NCI-H524 treated with DMSO at 0.1 percent for 48 hours (cell line): ENCODE data around the gene MRPL11.
A peak's percentile ranks its signal among the peaks of the same experiment; 100 is the strongest.
"Not testable (repeated sequence)": the region's sequence is repeated elsewhere in the genome, so short reads cannot be mapped to it uniquely, and the experiment has no call there.

Experiments
- DNase-seq: peaks from one replicate; lab custom pipeline; 2025; lab: John Stamatoyannopoulos, UW

Gene MRPL11

DNA sequence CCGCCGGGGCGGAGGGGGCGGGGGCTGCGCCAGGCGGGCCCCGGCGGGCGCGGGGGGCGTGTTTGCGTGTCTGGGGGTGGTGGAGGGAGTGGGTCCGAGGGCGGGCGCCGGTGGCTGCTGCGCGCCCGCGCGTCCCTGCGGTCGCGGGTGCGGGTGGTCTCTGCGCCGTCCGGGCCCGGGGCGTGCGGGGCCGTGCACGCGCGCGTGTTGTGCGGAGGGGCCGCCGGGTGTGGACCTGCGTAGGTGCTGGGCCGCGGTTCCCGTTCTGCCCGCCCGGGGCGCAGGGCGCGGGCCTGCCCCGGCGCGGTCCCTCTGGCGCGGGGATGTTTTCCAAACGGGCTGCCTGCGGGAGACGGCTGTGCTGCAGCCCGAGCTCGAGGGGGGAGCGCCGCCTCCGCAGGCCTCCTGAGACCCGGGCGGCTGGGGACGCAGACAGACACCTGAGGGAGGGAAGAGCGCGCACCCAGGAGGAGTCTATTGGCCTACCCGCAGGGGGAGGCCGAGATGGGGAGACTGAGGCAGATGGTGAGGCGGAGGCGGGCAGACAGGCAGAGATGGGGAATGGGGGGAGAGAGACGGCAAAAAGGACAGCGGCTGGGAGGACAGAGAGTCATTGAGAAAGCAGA, 28.5 kb upstream of the MRPL11 start:
- no peak for DNase-seq

DNA sequence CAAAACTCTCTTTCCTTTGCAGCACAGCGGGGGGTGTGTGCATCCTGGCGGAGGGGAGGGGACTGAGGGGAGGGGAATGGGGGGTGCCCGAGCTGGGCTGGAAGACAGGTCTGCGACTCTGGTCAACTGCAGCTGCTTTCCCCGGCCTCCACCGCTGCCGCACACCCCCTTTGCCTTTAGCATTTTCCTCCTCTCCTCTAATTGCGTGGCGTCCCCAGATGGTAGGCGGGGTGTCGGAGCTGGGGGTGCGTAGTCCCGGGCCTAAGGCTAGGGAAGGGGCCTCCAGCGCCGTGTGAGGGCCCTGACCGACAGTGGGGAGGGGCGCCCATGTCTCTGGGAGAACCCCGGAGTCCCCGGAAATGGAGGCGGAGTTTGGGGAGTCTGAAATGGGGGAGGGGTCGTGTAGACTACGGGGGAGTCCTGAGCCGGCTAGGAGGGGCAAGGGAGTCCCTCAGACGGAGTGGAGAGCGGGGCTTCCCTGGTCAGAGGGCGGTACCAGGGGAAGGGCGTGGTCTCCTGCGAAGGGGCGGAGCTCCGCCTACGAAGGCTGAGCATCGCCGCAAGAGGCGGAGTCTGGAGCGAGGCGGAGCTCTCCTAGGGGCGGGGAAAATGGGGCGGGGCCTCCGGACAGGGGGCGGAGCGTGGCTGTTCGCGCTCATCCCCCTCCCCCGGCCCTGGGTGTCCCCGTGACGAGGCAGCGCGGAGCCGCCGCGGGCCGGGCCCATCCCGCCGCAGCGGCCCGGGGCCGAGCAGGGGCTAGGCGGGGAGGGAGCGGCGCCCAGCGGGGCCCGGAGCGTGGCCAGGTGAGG, 27.8 kb upstream of the MRPL11 start, which contains the start of gene PELI3:
Gene PELI3, plus strand, starts transcription at position 681 of the 809 bp plus-strand sequence. CDS start 1,224 bp downstream, outside the sequence.
- no peak for DNase-seq

DNA sequence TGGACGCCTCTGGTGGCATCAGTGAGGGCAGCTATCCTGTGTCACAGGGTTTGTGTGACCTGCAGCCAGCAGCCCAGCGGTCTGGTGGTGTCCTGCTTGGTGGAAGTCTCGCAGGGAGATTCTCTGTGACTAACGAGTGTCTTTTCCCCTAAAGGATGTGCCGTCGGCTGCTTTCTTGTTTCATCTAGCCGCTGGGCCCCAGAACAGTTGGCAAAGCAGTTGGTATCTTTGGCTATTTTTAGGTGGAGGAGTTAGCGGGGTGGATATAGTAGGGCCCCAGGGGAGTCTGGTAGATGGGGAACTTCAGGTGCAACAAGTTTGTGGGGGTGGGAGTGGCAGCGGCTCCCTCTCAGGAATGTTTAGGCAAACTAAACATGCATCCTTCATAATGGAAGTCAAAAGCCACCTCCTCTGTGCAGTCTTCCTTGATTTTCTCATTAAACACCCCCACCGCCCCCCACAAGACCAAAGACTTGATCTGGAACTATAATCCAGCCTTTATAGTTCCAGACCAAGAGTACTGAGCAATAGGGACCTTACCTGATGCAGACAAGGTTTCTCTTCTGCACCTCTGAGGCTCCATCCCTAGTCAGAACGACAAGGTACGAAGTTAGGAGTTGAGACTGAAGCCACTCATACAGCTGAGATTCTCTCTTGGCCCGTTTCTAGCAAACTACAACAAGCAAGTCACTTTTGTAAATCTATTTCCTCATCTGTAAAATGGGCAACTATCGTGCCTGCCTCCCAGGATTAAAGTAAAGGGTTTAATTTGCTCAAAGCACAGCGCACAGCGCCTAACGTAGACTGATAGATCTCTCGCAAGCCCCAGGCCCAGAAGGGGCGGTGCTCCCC, 27.0 kb upstream of the MRPL11 start:
- DNase-seq, result no peak

DNA sequence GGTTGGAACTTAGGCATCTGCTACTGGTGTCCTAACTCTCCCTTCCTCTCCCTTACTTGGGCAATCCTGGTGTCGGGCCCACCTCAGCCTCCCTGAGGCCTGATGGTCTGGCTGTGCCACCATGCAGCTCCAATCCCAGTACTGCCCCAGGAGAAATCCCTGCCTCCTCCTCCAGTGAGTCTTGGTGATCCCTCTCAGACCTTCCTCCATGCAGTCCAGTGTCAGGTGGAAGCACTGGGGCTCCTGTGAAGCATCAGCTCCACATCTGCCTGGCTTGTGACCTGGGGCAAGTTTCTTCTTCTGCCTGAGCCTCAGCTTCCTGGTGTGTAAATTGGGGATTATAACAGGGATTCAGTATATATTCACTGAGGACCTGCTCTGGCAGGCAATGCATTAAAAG, 26.3 kb upstream of the MRPL11 start:
- DNase-seq, result no peak

DNA sequence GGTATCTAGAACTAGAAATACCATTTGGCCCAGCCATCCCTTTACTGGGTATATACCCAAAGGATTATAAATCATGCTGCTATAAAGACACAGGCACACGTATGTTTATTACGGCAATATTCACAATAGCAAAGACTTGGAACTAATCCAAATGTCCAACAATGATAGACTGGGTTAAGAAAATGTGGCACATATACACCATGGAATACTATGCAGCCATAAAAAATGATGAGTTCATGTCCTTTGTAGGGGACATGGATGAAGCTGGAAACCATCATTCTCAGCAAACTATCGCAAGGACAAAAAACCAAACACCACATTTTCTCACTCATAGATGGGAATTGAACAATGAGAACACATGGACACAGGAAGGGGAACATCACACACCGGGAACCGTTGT, 25.5 kb upstream of the MRPL11 start:
- DNase-seq, result not testable (repeated sequence)

DNA sequence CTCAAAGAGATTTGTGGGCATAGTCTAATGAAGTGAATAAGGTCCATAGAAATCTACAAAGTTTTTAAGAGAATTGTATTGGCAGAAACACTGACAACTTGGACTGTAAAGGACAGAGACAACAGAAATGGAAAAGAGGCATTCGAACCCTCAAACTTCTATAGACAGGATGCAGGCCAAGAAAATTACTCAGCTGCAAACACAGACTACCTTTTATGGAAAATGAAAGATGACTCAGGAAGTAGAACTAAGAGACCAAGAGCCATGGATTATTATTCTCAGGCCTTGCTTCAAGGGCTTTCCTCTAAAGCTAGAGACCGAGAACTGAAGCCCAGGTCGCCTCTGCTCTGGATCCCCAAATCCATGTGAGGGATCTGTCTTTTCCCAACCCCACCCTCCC, 24.3 kb upstream of the MRPL11 start:
- no peak for DNase-seq

DNA sequence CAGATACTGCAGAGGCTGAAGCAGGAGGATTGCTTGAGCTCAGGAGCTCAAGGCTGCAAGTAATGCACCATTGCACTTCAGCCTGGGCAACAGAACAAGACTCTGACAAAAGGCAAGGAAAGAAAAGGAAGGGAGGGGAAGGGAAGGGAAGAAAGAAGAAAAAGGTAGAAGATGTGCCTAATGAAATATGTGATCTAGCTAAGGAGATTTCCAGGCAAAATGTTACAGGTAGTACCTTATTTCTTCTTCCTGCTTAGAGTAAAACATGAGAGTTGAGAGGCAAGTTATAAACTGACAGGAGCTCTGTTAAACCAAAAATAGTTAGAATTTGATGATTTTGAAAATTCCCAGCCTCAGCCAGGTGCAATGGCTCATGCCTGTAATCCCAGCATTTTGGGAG, 23.4 kb upstream of the MRPL11 start:
- DNase-seq, result no peak

DNA sequence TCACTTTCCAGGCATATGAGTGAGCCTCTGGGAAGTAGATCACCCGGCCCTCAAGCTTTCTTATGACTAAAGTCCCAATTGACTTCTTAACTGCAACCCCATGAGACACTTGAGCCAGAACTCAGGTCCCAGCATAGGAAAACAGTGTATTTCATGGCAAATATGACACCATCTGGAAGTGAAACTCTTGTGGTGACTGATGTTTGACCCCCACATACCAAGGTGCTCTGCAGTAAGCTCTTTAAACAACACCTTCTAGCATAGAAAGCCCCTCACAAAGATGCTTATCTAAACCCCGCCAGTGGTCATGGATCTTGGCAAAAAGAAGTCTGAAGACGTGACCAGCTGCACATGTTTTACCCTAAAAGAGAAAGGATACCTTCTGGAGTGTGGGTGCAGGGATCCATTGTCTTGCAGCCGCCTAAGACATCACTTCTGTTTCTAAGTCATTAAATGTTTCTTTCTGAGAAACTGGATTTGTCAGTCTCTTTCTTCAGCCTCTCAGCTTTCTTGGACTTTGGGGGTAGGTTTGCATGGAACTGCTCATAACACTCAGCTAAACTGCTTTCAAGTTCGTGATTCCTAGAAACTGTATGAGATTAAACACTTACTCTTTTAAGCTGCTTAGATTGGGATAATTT, 20.6 kb upstream of the MRPL11 start:
- peak; percentile 82 for DNase-seq

DNA sequence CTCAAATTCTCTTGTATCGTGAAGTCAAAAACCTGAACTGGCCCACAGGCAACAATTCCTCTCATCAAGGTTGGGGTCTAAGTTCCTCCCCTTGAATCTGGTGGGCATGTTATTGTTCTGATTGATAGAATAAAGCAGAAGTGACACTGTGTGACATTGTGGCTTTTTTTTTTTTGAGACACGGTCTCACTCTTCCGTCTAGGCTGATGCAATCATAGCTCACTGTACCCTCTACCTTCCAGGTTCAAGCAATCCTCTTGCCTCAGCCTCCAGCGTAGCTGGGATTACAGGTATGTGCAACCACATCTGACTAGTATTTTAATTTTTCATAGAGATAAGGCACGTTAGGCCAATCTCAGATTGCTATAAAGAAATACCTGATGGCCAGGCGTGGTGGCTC, 19.2 kb upstream of the MRPL11 start:
- no peak for DNase-seq

DNA sequence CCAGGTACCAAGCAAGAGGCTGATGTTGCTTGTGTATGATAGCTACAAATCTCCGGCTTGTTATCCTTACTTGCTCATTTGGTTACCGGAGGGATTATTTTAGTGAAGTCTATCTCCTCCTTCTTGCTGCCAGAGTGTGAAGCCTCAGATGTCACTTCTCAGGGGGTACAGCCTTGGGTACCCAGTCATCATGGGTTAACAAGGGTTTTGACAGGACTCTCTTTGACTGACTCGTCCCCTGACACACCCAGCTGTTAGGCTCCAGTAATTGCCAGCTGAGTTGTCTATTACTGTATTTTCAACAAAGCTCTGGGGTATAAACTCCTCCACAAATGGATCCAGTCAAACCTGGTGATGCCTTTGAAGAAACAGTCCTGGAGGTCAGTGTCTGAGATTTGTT, 16.2 kb upstream of the MRPL11 start:
- no peak for DNase-seq

DNA sequence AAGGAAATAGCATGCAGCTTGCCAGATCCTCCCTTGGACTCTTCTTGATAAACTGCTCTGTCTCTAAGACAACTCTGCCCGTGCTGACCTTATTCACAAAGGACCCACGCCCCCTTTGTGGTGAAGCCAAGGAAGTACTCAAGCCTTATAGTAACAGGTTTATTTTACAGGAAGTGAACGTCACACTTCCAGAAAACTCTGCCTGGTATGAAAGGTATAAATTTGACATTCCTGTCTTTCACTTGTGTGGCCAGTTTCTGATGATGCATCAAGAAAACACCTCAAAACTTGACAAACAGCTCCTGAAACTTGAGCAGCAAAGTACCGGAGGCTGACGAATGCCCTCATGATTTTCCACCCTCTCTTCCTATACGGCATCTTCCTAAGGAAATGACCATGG, 15.6 kb upstream of the MRPL11 start:
- no peak for DNase-seq

DNA sequence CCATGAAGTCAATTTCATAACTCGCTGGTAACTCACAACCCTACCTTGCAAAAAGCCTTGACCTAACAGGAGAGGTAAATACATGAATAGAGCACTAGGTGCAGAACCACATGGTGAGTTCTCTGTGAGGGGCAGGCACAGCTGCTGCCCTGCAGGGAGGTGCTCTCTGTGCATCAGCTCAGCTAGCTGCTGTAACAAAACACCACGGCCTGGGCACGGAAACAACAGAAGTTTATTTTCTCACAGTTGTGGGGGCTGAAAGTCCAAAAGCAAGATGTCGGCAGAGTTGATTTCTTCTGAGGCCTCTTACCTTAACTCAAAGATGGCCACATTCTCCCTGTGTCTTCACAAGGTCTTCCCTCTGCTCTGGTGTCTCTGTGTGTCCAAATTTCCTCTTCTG, 13.0 kb upstream of the MRPL11 start:
- DNase-seq, result no peak

DNA sequence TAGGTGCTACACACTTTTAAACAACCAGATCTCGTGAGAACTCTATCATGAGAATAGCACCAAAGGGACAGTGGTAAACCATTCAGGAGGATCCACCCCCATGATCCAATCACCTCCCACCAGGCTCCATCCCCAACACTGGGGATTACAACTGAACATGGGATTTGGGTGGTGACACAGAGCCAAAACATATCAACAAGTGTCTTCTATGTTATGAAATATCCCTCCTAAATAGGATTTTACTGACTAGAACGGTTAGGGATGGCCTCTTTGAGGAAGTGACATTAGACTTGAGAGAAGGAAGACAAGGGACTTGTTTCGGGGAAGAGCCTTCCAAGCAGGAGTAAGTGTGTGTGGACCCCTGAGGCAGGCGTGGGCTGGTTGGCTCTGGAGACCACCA, 11.9 kb upstream of the MRPL11 start:
- no peak for DNase-seq

DNA sequence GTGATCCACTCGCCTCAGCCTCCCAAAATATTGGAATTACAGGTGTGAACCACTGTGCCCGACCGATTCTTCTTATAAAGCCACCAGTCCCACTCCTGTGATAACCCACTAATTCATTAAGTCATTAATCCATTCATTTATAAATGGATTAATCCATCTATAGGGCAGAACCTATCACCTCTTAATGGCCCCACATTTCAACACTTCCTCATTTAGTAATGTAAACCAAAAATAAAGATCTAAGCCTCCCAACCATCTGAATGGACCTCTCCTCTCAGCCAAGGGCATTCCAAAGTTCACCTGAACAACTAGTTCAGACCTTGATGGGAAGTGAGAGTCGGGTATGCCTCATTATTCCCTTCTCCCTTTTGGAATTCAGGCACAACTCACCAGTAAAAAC, 9.9 kb upstream of the MRPL11 start:
- no peak for DNase-seq

DNA sequence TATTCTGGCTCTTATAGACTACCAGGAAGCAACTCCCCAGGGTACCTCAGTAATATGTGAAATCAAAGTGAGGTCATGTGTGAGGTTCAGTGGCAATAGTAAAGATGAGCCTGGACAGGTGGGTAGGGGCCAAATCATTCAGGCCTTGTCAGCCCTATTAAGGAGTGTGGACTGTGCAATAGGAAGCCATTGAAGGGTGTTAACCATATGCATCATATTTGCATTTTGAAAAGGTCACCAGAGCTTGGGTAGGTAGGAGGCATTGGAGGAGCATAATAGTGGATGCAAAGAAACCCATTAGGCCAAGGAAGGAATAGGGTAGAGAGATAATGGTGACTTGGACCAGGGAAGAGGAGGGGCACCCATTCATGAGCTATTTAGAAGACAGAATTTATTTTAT, 8.4 kb upstream of the MRPL11 start:
- DNase-seq, result no peak

DNA sequence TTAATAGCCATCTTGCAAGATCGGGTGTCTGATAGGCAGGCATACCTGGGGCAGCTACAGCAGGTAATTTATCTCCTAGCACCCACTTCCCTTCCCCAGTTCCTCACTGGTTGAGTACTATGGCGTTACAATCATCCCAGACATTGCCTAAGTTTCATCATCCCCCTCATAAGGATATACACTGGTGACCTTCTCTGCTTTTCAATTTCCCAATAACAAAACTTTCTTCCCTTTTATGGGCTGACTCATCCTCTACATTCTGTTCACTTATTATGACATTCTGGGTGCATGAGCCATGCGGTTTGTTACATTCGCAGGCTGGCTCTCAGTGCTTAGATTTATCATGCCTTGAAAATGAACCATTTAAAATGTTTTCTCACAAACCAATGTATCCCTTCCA, 5.0 kb upstream of the MRPL11 start:
- DNase-seq, result no peak

DNA sequence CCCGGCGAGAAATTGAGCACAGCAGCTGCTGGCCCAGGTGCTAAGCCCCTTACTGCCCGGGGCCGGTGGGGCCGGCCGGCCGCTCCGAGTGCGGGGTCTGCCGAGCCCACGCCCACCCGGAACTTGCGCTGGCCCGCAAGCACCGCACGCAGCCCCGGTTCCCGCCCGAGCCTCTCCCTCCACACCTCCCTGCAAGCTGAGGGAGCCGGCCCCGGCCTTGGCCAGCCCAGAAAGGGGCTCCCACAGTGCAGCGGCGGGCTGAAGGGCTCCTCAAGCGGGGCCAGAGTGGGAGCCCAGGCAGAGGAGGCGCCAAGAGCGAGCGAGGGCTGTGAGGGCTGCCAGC, 2.3 kb upstream of the MRPL11 start:
- not testable (repeated sequence) for DNase-seq

DNA sequence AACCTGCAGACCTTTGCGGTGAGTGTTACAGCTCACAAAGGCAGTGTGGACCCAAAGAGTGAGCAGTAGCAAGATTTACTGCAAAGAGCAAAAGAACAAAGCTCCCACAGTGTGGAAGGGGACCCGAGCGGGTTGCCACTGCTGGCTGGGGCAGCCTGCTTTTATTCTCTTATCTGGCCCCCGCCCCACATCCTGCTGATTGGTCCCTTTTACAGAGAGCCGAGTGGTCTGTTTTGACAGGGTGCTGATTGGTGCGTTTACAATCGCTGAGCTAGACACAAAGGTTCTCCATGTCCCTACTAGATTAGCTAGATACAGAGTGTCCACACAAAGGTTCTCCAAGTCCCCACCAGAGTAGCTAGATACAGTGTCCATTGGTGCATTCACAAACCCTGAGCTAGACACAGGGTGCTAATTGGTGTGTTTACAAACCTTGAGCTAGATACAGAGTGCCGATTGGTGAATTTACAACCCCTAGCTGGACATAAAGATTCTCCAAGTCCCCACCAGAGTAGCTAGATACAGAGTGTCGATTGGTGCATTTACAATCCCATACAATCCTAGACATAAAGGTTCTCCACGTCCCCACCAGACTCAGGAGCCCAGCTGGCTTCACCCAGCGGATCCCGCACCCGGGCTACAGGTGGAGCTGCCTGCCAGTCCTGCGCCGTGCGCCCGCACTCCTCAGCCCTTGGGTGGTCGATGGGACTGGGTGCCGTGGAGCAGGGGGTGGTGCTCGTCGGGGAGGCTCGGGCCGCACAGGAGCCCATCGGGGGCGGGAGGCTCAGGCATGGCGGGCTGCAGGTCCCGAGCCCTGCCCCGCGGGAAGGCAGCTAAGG, 1.7 kb upstream of the MRPL11 start:
- not testable (repeated sequence) for DNase-seq

DNA sequence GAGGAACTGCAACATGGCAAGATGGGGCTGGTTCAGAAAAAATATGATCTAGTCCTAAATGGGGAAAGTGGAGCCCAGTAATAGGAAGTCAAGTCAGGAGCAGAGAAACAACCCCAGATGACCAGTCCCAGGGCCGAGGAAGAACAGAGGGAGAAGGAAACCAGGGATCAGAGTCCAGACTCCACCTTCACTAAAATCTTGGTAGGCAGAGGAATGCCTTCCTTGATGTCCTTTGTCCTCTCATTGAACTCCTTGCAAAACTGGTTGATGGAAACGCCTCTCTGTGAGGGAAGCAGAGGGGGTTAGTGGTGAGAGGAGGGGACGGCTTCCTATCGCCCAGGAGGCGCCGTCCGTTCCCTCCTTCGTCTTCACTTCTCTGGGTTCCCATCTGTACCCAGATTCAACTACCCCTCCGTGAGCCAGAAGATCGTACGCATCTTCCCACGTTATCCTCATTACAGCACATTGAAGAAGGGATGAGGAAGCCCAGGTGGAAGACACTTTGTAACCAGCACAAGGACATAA, 607 bp downstream of the MRPL11 start:
- no peak for DNase-seq

DNA sequence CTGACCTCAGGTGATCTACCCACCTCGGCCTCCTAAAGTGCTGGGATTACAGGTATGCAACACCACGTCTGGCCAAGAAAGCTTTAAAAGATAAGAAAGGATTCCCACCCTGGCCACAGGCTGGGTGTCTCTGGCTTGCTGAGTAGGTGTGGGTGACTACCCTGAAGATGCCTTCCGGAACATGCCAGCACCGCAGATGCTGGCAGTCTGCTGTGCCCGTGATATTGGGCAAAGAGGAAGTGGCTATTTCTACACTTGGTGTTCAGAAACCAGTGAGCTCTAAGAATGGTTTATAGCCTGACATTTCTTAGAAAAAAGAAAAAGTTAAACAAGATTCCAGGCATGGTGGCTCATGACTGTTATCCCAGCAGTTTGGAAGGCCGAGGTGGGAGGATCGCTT, 6.1 kb downstream of the MRPL11 start:
- DNase-seq, result no peak

DNA sequence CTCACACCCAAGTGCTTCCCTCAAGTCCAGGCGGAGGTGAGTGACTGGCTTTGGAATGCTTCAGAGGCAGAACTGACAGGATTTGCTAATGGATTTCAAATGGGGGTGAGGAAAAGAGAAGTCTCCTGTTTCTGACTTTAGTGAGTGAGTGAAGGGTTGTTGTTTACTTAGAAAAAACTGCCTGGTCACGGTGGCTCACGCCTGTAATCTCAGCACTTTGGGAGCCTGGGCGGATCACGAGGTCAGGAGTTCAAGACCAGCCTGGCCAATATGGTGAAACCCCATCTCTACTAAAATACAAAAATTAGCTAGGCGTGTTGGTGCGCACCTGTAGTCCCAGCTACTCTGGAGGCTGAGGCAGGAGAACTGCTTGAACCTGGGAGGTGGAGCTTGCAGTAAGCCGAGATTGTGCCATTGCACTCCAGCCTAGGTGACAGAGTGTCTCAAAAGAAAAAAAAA, 6.7 kb downstream of the MRPL11 start:
- DNase-seq, result not testable (repeated sequence)
